ENCODE data around the gene DAB1. TPM values are rescaled to one million over a fixed set of nuclear protein-coding genes. Genes with fewer than 3 reads are reported as not detected.

Gene DAB1
- total RNA-seq, 6 experiments from 2014 or later, result 0.76 to 1.9 (median 1.1) TPM

DNA sequence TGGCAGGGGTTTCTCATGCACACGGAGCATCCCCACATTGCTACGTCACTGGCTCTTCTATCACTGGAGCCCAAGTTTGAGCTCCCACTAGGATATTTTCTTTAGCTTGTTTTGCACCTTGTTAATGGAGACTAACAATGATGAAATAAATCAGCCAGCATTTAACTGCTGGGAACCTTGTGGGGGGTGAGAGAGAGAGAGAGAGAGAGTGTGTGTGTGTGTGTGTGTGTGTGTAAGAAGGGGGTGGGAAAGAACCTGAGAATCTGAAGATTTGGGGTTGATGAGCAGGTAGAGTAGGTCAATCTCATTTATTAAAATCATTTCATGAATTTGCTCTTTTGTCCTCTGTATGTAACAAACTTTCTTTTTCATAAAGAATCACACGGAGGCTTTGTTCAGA lies 458.7 kb downstream of the DAB1 start:
- Histone ChIP-seq H3K36me3 (peaks cover 0 to 5% (median 0%) of the 10 kb centered on the region in 4 donors), H3K4me3 (peak overlapping the region; percentile 43 to 67 (median 60)), H3K9me3 (no peaks in the 10 kb centered on the region), H3K27ac (peak overlapping the region; percentile 94 to 98 (median 94)), H3K27me3 (no peaks in the 10 kb centered on the region), H3K4me1 (peaks cover 0 to 52% (median 2%) of the 10 kb centered on the region in 4 donors)
- 21% methylated on average over 3 of the region's 3 CpGs for WGBS (ENCODE audit: insufficient coverage, low coverage, low lambda C conversion rate, missing lambda C conversion rate)
- no peak for TF ChIP-seq POLR2A (IDR thresholded peaks at IDR 0.05)
- TF ChIP-seq CTCF (IDR thresholded peaks at IDR 0.05), result no peak
- DNase-seq (no peak), ATAC-seq (peak in 1 of 4 donors; percentile 2)
- intact Hi-C loops (cut with DNase I), result loop anchor here in 1 of 2 donors (5.0 kb wide), 1 partner anchor 53 kb away; no protein-coding TSS in a partner anchor

GRCh38 chr1:56964349-56965017 lies 459.4 kb downstream of the DAB1 start:
- intact Hi-C loops (cut with DNase I), result loop anchor here in 1 of 2 donors (5.0 kb wide), 1 partner anchor 52 kb away; no protein-coding TSS in a partner anchor
- peak; percentile 19 to 46 (median 27) for ATAC-seq
- no peak for TF ChIP-seq CTCF (IDR thresholded peaks at IDR 0.05)
- TF ChIP-seq POLR2A (IDR thresholded peaks at IDR 0.05), result peak; percentile 78
- Histone ChIP-seq H3K4me1 (peaks cover 0 to 57% (median 6%) of the 10 kb centered on the region in 4 donors), H3K27me3 (no peaks in the 10 kb centered on the region), H3K9me3 (no peaks in the 10 kb centered on the region), H3K27ac (peak overlapping the region; percentile 94 to 98 (median 94)), H3K36me3 (peaks cover 0 to 11% (median 2%) of the 10 kb centered on the region in 4 donors), H3K4me3 (peak overlapping the region; percentile 43 to 67 (median 60))
- peak; percentile 35 to 62 (median 58) for DNase-seq
- WGBS (ENCODE audit: insufficient coverage, low coverage, low lambda C conversion rate, missing lambda C conversion rate), result 33% methylated on average over 9 of the region's 9 CpGs

- WGBS (ENCODE audit: insufficient coverage, low coverage, low lambda C conversion rate, missing lambda C conversion rate), result 35% methylated on average over 4 of the region's 4 CpGs
Observed at GRCh38 chr1:56963667-56964066, 460.2 kb downstream of the DAB1 start.

DNA sequence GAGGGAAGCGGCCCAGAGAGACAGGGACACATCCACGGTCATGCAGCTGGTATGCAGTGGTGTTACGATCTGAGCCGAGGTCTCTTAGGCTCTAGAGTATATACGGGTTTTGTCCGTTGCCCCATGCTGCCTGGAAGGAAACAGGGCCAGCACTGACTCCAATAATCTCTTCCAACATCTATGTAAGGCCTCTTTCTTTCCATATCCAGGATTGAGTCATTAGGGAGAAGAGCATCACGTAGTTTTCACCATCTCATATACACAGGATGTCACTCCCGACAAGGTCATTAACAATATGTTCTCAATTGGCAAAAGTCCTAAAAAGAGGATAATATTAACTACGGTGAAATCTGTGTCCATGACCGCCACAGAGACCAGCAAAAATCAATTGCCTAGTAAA lies 462.4 kb downstream of the DAB1 start:
- WGBS (ENCODE audit: insufficient coverage, low coverage, low lambda C conversion rate, missing lambda C conversion rate), result 44% methylated on average over 10 of the region's 10 CpGs
- DNase-seq (no peak), ATAC-seq (no peak)
- Histone ChIP-seq H3K27ac (peak overlapping the region; percentile 6 to 98 (median 29)), H3K9me3 (no peaks in the 10 kb centered on the region), H3K4me3 (no peak overlapping the region), H3K36me3 (peaks cover 0 to 32% (median 15%) of the 10 kb centered on the region in 4 donors), H3K27me3 (no peaks in the 10 kb centered on the region), H3K4me1 (peaks cover 0 to 62% (median 20%) of the 10 kb centered on the region in 4 donors)
- TF ChIP-seq POLR2A (IDR thresholded peaks at IDR 0.05) (peak; percentile 40), CTCF (IDR thresholded peaks at IDR 0.05) (no peak)
- intact Hi-C loops (cut with DNase I), result no loop called here

More at GRCh38 chr1:56963667-56964066, 460.2 kb downstream of the DAB1 start:
- Histone ChIP-seq H3K27ac (peak overlapping the region; percentile 94 to 98 (median 94)), H3K36me3 (peaks cover 0 to 17% (median 6%) of the 10 kb centered on the region in 4 donors), H3K4me1 (peaks cover 0 to 63% (median 10%) of the 10 kb centered on the region in 4 donors), H3K27me3 (no peaks in the 10 kb centered on the region), H3K4me3 (peak overlapping the region; percentile 43 to 67 (median 60)), H3K9me3 (no peaks in the 10 kb centered on the region)
- intact Hi-C loops (cut with DNase I), result no loop called here
- TF ChIP-seq POLR2A (IDR thresholded peaks at IDR 0.05) (no peak), CTCF (IDR thresholded peaks at IDR 0.05) (no peak)
- DNase-seq (no peak), ATAC-seq (peak; percentile 24 to 53 (median 38))

All from right lobe of liver (tissue), 6 donors.